OCI-LY3 (cell line): ENCODE results near the gene PCBD2.

Source experiments
- CTCF ChIP-seq: fragments of 200-600, 300-600 bp; sonication (generic); IDR thresholded peaks from 2 replicates; pipeline ENCODE4 v1.5.1; 2014; ENCODE audit warnings: antibody characterized with exemption, low read length, low read depth
- EZH2phosphoT487 ChIP-seq: fragments of 200-600 bp; shearing (Covaris generic); IDR thresholded peaks from 2 replicates; pipeline ENCODE4 v1.6.1; 2018; ENCODE audit warnings: antibody characterized with exemption, mixed run types, low read depth

GRCh38 chr5:134934202-134934601, 29.3 kb downstream of the PCBD2 start:
- no peak for TF ChIP-seq CTCF
- no peak for TF ChIP-seq EZH2phosphoT487
